HG03575 (cell line): ENCODE data around the gene FXYD4.
A peak's percentile ranks its signal among the peaks of the same experiment; 100 is the strongest.
"Not testable (repeated sequence)": the region's sequence is repeated elsewhere in the genome, so short reads cannot be mapped to it uniquely, and the experiment has no call there.

Source experiments
- ATAC-seq: cut with Tn5 transposase; IDR thresholded peaks from one replicate; pipeline ENCODE4 v1.9.1; 2021; ENCODE audit not compliant: unreplicated experiment, insufficient number of reproducible peaks, low FRiP score; ENCODE audit errors: extremely low read depth

Gene FXYD4

DNA sequence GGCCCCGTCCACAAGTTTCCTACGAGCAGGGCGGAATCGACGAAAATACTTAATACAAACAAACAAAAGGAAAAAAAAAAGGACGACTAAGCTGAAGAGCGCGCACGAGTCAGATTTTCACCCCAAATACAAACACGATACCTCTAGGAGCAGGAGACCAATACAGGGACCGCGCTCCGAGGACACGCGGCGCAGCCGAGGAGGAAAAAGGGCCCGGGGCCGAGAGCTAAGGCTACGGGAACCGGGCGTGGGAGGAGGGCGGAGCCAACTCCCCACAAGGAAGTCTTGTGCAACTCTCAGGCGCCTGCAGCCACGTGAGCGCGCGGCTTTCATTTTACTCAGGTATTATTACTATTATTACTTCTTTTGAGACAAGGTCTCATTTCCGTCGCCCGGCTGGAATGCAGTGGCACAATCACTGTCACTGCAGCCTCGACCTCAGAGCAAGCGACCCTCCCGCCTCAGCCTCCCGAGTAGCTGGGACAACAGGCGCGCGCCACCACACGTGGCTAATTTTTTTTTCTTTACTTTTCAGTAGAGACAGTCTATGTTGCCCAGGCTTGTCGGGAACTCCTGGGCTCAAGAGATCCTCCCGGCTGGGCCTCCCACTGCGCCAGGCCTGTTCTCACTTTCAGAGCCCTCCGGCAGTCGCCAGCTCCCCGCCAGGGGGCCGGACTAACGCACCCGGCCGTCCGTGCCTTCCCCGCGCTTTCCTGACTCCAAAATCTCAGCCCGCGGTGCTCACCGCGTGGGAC, 36.3 kb downstream of the FXYD4 start:
- ATAC-seq, result peak; percentile 39

DNA sequence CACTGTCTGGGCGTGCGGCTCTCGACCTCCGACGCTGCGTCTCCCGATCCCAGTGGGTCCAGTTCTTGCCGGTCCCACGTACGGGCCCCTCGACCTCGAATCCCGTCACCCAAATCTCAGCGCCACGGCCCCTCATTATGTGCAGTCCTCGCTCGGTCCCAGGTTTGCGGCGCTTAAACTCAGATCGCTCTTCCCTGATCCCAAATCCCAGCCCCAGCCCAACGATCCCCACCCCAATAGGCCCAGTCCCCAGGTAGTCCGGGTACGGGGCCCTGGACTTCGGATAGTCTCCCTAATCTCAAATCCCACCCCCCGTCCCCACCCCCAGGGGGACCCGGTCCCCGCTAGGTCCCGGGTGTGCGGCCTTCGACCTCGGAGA, 36.9 kb downstream of the FXYD4 start:
- no peak for ATAC-seq

DNA sequence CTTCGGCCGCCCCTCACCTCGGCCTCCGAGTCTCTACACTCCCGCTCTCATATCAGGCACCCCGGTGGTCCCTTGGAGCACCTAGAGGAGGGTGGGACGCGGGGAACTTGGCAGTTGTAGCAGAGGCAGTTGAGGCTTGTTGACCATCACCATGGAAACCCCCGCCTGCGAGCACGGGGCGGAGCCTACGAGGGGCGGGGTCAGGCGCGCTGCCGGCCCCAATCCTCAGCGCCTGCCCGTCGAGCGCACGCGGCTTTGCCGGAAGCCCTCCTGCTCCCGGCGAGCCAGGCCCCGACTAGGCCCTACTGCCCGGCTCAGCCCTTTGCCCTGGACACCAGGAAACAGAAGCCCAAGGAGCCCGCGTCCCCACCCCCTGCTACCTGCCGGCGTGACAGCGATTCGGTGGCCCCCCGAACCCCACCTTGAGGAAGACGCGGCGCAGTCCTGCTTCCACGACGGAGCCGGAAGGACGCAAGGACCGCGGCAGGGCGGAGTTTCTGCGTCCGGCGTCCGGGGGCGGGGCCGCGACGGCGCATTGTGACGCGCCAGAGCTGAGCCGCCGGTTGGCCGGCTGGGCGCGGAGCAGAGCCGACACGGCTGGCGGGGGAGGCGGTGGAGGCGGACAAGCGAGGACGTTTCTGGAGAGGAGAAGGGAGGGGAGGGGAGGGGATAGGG, 37.4 kb downstream of the FXYD4 start, which contains the start of gene HNRNPF:
Gene HNRNPF, minus strand, starts transcription at position 477 of the 675 bp plus-strand sequence. CDS start 21,302 bp downstream, outside the sequence.
- ATAC-seq, result peak; percentile 28

DNA sequence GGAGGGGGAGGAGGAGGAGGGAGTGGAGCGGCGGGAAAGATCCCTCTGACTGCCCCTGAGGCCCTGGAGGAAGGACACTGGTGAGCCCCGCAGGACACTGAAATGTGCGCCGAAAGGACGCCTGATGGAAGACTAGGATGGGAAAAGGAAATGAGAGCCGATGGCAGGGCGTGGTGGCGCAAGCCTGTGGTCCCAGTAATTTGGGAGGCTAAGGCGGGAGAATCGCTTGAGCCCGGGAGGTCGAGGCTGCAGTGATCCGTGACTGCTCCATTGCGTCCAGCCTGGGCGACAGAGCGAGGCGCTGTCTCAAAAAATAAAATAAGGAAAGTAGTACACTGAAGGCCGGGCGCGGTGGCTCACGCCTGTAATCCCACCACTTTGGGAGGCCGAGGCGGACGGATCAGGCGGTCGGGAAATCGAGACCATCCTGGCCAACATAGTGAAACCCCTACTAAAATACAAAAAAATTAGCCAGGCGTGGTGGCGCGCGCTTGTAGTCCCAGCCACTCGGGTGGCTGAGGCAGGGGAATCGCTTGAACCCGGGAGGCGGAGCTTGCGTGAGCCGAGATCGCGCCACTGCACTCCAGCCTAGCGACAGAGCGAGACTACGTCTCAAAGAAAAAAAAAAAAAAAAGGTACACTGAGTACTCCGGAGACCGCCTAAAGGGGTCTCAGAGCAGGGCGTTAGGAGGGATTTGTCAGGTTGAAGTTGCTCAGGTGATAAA, 38.1 kb downstream of the FXYD4 start:
- ATAC-seq, result no peak

DNA sequence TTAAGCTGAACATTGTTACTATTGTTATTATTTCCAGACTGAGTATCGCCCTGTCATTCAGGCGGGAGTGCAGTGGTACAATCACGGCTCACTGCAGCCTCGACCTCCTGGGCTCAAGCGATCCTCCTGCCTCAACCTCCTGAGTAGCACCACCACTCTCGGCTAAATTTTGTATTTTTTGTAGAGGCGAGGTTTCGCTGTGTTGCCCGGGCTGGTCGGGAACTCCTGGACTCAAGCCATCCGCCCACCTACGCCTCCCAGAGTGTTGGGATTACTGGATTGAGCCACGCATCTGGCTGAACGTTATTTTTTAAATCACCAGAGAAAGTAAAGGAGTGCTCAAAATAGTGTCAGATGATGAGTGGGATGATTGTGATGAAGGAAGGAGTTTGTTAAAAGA, 38.9 kb downstream of the FXYD4 start:
- no peak for ATAC-seq

DNA sequence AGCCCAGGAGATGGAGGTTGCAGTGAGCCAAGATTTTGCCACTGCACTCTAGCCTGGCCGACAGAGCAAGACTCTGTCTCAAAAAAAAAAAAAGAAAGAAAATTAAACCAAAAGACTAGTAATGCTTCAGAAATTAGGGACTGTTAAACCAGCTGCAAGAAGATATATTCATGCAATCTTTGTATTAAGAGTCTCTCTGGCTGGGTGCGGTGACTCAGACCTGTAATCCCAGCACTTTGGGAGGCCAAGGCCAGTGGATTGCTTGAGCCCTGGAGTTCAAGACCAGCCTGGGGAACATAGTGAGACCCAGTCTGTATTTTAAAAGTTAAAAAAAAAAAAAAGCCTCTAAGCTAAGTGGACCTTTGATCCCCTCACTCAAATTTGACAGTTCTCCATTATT, 40.1 kb downstream of the FXYD4 start:
- ATAC-seq, result no peak

DNA sequence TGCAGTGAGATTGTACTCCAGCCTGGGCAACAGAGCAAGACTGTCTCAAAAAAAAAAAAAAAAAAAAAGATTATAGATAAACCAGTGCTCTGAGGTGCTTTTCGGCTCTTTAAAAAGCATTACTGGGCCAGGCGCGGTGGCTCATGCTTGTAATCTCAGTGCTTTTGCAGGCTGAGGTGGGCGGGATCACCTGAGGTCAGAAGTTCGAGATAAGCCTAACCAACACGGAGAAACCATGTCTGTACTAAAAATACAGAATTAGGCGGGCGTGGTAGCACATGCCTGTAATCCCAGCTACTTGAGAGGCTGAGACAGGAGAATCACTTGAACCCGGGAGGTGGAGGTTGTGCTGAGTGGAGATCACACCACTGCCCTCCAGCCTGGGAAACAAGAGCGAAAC, 44.1 kb downstream of the FXYD4 start:
- no peak for ATAC-seq

DNA sequence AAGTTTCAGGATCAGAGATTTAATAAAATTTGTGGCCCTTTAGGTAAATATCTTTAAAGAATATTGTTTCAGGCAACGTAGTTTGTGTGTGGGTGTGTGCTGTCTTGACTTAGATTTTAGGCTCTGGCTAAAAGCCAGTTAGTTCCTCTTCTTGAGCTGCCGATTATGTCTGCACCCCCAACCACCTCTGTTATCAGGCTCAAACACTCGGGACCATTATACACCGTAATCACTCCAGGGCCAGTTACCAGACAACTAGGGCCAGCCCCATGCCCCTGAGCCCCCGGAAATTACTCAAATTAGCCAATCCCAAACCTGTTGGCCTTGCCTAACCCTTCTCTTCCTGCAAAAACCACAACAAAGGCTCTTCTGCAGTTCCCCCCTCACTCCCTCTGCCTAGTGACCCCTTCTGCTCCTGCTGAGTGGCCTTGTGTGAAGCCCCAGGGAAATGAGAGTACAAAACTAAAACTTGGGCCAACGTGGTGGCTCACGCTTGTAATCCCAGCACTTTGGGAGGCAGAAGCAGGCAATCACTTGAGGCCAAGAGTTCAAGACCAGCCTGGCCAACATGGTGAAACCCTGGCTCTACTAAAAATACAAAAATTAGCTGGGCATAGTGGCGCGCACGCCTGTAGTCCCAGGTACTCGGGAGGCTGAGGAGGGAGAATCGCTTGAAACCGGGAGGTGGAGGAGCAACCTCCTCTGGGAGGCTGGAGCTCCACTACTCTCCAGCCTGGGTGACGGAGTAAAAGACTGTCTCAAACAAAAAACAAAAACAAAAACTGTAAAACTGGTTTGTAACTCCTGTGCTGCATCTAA, 46.7 kb downstream of the FXYD4 start:
- no peak for ATAC-seq

DNA sequence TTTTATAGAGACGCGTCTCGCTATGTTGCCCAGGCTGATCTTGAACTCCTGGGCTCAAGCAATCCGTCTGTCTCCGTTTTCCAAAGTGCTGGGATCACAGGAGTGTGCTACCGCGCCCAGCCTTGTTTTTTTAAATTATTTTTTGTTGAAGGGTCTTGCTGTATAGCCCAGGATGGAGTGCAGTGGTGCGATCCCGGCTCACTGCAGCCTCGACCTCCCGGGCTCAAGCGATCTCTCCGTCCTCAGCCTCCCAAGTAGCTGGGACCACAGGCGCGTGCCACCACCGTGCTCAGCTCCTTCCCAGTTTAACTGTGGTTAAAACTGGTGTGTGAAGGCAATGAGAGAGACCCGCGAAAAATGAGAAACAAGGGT, 48.5 kb downstream of the FXYD4 start:
- no peak for ATAC-seq

DNA sequence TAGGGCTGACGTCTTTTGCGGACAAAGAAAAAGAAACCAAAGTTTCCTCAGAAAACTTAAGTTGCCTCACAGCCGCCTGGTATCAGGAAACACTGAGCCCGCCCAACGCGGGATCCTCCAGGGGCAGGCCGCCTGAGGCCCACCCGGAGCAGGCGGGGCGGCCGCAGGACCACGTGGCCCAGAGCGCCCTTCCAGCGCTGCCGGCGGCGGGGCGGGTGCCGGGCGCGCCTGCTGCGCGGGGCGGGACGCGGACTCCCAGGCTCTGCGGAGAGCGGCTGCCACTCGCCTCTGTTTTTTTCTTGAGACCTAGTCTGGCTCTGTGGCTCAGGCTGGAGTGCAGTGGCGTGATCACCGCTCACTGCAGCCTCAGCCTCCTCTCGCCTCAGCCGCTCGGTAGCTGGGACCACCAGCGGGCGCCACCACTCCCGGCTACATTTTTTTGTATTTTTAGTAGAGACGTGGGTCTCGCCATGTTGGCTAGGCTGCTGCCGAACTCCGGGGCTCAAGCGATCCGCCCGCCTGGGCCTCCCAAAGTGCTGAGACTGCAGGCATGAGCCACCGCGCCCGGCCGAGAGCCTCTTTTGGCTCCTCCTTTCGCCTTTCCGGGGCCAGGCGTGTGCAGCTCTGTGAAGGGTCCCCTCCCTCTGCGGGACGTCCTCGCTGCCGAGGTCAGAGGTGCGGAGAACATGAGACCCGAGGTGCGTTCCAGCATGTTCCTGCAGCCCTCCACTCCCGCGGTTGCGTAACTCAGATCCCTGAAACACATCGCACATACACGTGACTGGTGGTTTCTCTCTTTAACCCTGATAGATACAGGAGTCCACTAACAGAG, 49.1 kb downstream of the FXYD4 start:
- peak; percentile 35 for ATAC-seq

DNA sequence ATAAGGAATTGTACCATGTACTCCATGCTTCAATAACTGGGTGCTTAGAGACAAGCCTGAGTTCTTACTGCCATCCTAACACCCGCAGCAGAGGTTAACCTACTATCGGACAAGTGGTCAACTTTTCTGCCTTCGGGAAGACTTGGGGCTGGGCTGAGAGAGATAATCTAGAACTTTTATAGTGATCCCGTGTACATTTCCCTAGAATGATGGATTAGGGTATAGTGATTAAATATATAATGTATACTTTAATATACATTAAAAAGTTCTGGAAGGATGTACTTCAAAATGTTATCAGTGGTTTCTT, 49.7 kb downstream of the FXYD4 start:
- no peak for ATAC-seq

DNA sequence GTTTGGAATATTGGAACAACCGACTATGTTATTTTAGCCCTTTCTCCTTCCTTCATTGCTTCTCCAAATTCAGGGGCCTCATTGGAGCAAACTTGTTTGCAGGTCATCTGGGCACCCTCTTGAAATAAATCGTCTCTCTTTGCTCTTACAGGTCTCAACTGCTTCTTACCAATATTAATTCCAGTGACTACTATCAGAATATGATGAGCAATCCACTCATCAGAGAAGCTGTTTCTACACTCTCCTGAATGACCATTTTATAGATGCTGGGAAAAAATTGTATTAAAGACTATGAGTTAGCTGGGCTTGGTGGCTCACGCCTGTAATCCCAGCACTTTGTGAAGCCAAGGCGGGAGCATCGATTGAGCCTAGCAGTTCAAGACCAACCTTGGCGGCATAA, 50.1 kb downstream of the FXYD4 start:
- no peak for ATAC-seq

DNA sequence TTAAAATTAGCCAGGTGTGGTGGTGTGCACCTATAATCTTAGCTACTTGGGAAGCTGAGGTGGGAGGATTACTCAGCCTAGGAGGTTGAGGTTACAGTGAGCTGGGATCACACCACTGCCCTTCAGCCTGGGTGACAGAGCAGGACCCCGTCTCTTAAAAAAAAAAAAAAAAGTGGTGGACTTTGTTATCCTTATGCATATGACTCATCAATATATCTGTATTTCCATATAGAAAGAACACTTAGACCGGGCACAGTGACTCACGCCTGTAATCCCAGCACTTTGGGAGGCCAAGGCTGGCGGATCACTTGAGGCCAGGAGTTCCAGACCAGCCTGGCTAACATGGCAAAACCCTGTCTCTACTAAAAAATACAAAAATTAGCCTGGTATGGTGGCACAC, 50.5 kb downstream of the FXYD4 start:
- not testable (repeated sequence) for ATAC-seq

DNA sequence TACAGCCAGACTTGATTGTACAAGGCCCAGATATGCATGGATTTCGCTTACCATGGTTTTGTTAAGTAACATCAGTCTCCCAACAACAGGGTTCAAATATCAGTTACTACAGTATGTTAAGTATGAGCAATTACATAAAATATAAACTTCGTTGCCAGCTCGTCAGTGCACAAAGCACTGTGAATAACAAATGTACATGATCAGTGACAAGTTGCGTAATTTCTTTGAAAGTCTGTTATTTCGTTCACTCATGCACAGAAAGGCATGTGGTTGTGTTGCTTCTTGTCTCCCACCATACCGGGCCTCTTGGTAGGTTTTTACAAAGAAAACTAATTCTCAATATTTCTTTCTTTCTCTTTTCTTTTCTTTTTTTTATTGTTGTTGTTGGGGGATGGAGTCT, 53.0 kb downstream of the FXYD4 start:
- no peak for ATAC-seq
